GM12874 (cell line): ENCODE measurements around the gene ENTHD1.

Source experiments
- CTCF ChIP-seq: IDR thresholded peaks from 2 replicates; pipeline ENCODE4 v1.5.1; 2011; ENCODE audit warnings: low read depth, mild to moderate bottlenecking, control low read depth, low read length, moderate library complexity; ENCODE audit not compliant: insufficient read depth

The ENTHD1 gene

DNA sequence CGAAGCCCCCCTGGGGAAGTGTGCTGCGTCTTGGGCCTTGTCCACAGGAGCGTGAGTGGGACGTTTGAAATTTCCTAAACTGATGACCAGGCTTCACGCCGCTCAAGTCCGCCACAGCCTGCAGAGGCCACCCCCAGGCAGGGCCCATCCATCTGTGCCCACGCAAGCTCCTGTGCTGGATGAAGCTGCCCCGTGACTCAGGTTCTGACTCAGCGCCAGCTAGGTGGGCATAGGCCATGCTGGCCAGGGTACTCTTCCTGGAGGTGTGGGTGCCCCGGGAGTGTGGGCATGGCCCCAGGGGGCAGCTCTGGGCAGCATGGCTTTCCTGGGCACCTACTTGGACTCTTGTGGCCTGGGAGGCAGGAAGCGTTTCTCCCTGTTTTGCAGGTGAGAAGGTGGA is 188.2 kb downstream of the ENTHD1 start:
- TF ChIP-seq CTCF, result no peak

GRCh38 chr22:39703928-39704639 is 189.5 kb downstream of the ENTHD1 start:
- TF ChIP-seq CTCF, result no peak

GRCh38 chr22:39703091-39703490 is 190.5 kb downstream of the ENTHD1 start:
- TF ChIP-seq CTCF, result no peak

GRCh38 chr22:39700565-39700964 is 193.0 kb downstream of the ENTHD1 start:
- TF ChIP-seq CTCF, result no peak

- TF ChIP-seq CTCF, result no peak
Measured at GRCh38 chr22:39699631-39700360, 193.8 kb downstream of the ENTHD1 start.

DNA sequence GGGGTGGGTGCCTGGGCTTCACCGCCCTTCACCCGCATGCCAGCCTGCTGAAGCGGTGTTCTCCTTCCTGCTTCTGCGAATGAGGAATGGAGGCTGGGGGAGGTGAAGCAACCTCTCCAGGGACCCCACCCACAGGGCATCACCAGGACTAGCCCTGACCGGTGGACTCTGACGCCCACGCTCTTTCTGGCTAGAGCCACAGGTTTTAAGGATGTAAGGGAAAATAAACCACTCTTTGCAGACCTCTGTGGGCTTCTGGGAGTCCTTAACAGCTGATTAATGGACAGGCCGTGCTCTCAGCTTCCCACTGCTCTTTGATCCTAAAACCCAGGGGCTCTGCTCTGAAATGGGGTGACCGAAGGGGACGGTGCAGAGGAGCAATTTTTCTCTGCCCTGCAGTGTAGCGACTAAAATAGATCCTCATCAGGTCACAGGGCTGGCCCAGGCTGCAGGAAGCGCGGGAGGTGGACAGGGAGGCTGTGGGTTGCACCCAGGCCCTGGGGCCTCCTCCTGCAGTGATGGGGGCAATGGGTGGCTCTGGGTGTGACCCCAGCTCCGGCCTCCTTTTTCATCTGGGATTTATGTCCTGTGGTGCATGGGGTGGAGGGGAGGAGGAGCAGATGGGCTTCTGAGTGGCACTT is 195.7 kb downstream of the ENTHD1 start:
- no peak for TF ChIP-seq CTCF

- TF ChIP-seq CTCF, result no peak
Measured at GRCh38 chr22:39693943-39694500, 199.5 kb downstream of the ENTHD1 start.
